Panc1 (cell line): ENCODE data around the gene NMS. TPM values are rescaled to one million over a fixed set of nuclear protein-coding genes. Genes with fewer than 3 reads are reported as not detected.

Experiments used
- total RNA-seq: library from RNA; stranded (reverse); gene quantifications from one replicate; pipeline ENCODE4 v1.2.1, GENCODE V29; 2021; ENCODE audit not compliant: unreplicated experiment

Gene NMS
- total RNA-seq, 1 experiment from 2014 or later: not detected

Other genes with a start within 250 kb of the NMS start
- gene LONRF2, start 148.0 kb upstream of the NMS start, total RNA-seq: 12.9 TPM
- 22.0 TPM for gene CHST10, start 52.8 kb upstream of the NMS start, total RNA-seq
- 43.1 TPM for gene PDCL3, start 92.5 kb downstream of the NMS start, total RNA-seq